Skin epidermis (tissue), 12 donors: ENCODE data around the gene ACTR2.
"Not testable (repeated sequence)": the region's sequence is repeated elsewhere in the genome, so short reads cannot be mapped to it uniquely, and the experiment has no call there.

Experiments used
- H3K27ac ChIP-seq, 21 experiments: fragments of 200-600 bp; sonication (generic) in 11 of 21; one replicate each; pipeline ENCODE4 v1.5.0; 2020; ENCODE audit warnings: mild to moderate bottlenecking in 3 of 21, inconsistent platforms in 2 of 21, moderate library complexity in 2 of 21
- H3K4me3 ChIP-seq, 7 experiments: fragments of 200-600 bp; sonication (generic) in 2 of 7; one replicate each; pipeline ENCODE4 v1.5.0; 2020; ENCODE audit warnings: inconsistent platforms in 2 of 7, mild to moderate bottlenecking in 2 of 7, moderate library complexity in 1 of 7

Gene ACTR2

GRCh38 chr2:65300761-65301711, 73.4 kb downstream of the ACTR2 start:
- Histone ChIP-seq H3K4me3 (no peak overlapping the region), H3K27ac (peak overlapping the region in 16 of 21 experiments; percentile 2 to 79 (median 52))

- H3K4me3 ChIP-seq: no peak overlapping the region
- H3K27ac ChIP-seq: no peak overlapping the region
These were observed 78.3 kb downstream of the ACTR2 start for GRCh38 chr2:65305934-65306333.

- Histone ChIP-seq H3K4me3 (no peak overlapping the region), H3K27ac (peak overlapping the region in 2 of 21 experiments; percentile 7 to 25)
These were observed 82.1 kb downstream of the ACTR2 start for GRCh38 chr2:65309699-65310098.

GRCh38 chr2:65311049-65311448, 83.4 kb downstream of the ACTR2 start:
- H3K4me3 ChIP-seq: no peak overlapping the region
- no peak overlapping the region for H3K27ac ChIP-seq

GRCh38 chr2:65311596-65311995, 84.0 kb downstream of the ACTR2 start:
- Histone ChIP-seq H3K4me3 (no peak overlapping the region), H3K27ac (no peak overlapping the region)

GRCh38 chr2:65313126-65313953, 85.7 kb downstream of the ACTR2 start:
- Histone ChIP-seq H3K27ac (no peak overlapping the region), H3K4me3 (no peak overlapping the region)

- H3K27ac ChIP-seq: no peak overlapping the region
- H3K4me3 ChIP-seq: no peak overlapping the region
These were observed 86.3 kb downstream of the ACTR2 start for GRCh38 chr2:65313954-65314256.

- no peak overlapping the region for H3K4me3 ChIP-seq
- H3K27ac ChIP-seq: no peak overlapping the region
These were observed 87.3 kb downstream of the ACTR2 start for GRCh38 chr2:65314801-65315441.

GRCh38 chr2:65316072-65316471, 88.4 kb downstream of the ACTR2 start:
- H3K27ac ChIP-seq: peak overlapping the region in 6 of 21 experiments; percentile 10 to 64 (median 34)

GRCh38 chr2:65317351-65317750, 89.7 kb downstream of the ACTR2 start:
- not testable (repeated sequence) for H3K4me3 ChIP-seq, H3K27ac ChIP-seq

More at GRCh38 chr2:65316072-65316471, 88.4 kb downstream of the ACTR2 start:
- no peak overlapping the region for H3K4me3 ChIP-seq

GRCh38 chr2:65317841-65318240, 90.2 kb downstream of the ACTR2 start:
- no peak overlapping the region for H3K27ac ChIP-seq
- H3K4me3 ChIP-seq: no peak overlapping the region

- Histone ChIP-seq H3K27ac (peak overlapping the region in 4 of 21 experiments; percentile 8 to 67 (median 24)), H3K4me3 (no peak overlapping the region)
These were observed 91.5 kb downstream of the ACTR2 start for GRCh38 chr2:65319072-65319673.

GRCh38 chr2:65319674-65320041, 92.0 kb downstream of the ACTR2 start:
- peak overlapping the region in 6 of 21 experiments; percentile 8 to 67 (median 22) for H3K27ac ChIP-seq
- no peak overlapping the region for H3K4me3 ChIP-seq

- Histone ChIP-seq H3K4me3 (no peak overlapping the region), H3K27ac (peak overlapping the region in 5 of 21 experiments; percentile 8 to 28 (median 21))
These were observed 92.6 kb downstream of the ACTR2 start for GRCh38 chr2:65320042-65320725.
